Fibroblast of gingiva (primary cell): ENCODE results near the gene LRIG1.

Experiments used
- DNase-seq: peaks from one replicate; pipeline ENCODE4 v3.0.0-alpha.2; 2011; ENCODE audit warnings: low read depth

The LRIG1 gene

GRCh38 chr3:66486646-66487045, 14.2 kb downstream of the LRIG1 start:
- DNase-seq: peak; percentile 92

GRCh38 chr3:66486202-66486601, 14.6 kb downstream of the LRIG1 start:
- DNase-seq: peak; percentile 22

- peak; percentile 91 for DNase-seq
Measured at GRCh38 chr3:66485291-66485968, 15.4 kb downstream of the LRIG1 start.

- DNase-seq: no peak
Measured at GRCh38 chr3:66484106-66484844, 16.5 kb downstream of the LRIG1 start.

GRCh38 chr3:66483409-66483906, 17.4 kb downstream of the LRIG1 start:
- DNase-seq: no peak

- DNase-seq: peak; percentile 76
Measured at GRCh38 chr3:66483006-66483405, 17.8 kb downstream of the LRIG1 start.

- no peak for DNase-seq
Measured at GRCh38 chr3:66482018-66482404, 18.8 kb downstream of the LRIG1 start.

- no peak for DNase-seq
Measured at GRCh38 chr3:66481071-66482017, 19.5 kb downstream of the LRIG1 start.

GRCh38 chr3:66480666-66481065, 20.2 kb downstream of the LRIG1 start:
- no peak for DNase-seq

- DNase-seq: no peak
Measured at GRCh38 chr3:66479532-66479947, 21.3 kb downstream of the LRIG1 start.

GRCh38 chr3:66478960-66479359, 21.9 kb downstream of the LRIG1 start:
- DNase-seq: no peak

- no peak for DNase-seq
Measured at GRCh38 chr3:66477856-66478255, 23.0 kb downstream of the LRIG1 start.

GRCh38 chr3:66476852-66477381, 23.9 kb downstream of the LRIG1 start:
- no peak for DNase-seq

GRCh38 chr3:66475386-66476020, 25.3 kb downstream of the LRIG1 start:
- no peak for DNase-seq

- DNase-seq: no peak
Measured at GRCh38 chr3:66473692-66474091, 27.1 kb downstream of the LRIG1 start.

GRCh38 chr3:66473181-66473580, 27.6 kb downstream of the LRIG1 start:
- DNase-seq: no peak

GRCh38 chr3:66472313-66473134, 28.3 kb downstream of the LRIG1 start:
- peak; percentile 45 for DNase-seq

GRCh38 chr3:66470956-66471686, 29.7 kb downstream of the LRIG1 start:
- DNase-seq: no peak

- DNase-seq: no peak
Measured at GRCh38 chr3:66470285-66470684, 30.5 kb downstream of the LRIG1 start.

- no peak for DNase-seq
Measured at GRCh38 chr3:66469220-66469640, 31.6 kb downstream of the LRIG1 start.
